Fibroblast of the aortic adventitia (primary cell): ENCODE data around the gene GRIK4. TPM values are rescaled to one million over a fixed set of nuclear protein-coding genes. Genes with fewer than 3 reads are reported as not detected.

Experiments used
- DNase-seq: peaks from one replicate; pipeline ENCODE4 v3.0.0-alpha.2; 2010; ENCODE audit warnings: low read depth
- H3K4me3 ChIP-seq: 2 replicates; pipeline ENCODE4 v1.5.1; 2011; ENCODE audit warnings: low read depth, mild to moderate bottlenecking, control low read depth, low read length, moderate library complexity
- total RNA-seq: library from RNA; depleted of rRNA; stranded (reverse); fragments of >200 nt; gene quantifications from 2 replicates; pipeline ENCODE4 v1.2.3, GENCODE V29; 2012; ENCODE audit warnings: low replicate concordance
- TF ChIP-seq, protein P1 (sequence below): IDR thresholded peaks from 2 replicates; pipeline ENCODE4 v1.5.1; 2011; ENCODE audit warnings: mild to moderate bottlenecking, low read length, control low read depth, inconsistent platforms; ENCODE audit not compliant: insufficient read depth

The GRIK4 gene
- total RNA-seq, 1 donor: not detected

DNA sequence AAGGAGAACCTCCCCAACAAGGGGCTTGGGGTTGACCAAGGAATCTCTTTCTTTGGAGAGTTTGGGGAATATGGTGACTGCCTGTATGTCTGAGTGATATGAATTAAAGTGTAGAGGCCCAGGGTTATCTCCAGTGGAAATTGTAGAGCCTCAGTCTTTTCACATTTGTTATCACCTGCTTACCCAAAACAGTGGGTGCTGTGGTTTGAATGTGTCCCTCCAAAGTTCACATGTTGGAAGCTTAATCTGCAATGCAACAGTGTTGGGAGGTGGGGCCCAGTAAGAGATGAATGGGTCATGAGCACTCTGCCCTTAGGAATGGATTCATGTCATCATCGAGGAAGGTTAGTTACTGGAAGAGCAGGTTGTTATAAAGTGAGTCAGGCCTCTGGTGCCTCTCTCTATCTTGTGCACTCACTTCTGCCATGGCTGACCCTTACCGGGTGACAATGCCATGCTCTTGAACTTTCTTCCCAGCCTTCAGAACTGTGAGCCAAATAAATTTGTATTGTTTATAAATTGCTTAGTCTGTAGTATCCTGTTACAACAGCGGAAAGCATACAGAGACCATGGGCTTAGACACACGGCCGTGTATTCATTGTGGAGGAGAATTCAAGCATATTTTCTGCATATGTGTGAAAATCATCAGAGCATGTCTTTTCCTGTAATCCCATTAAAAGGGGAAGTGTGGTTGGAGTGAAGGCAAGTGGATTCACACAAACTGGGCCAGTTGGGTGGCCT lies 398.3 kb downstream of the GRIK4 start:
- H3K4me3 ChIP-seq: no peak overlapping the region
- TF ChIP-seq, protein P1, sequence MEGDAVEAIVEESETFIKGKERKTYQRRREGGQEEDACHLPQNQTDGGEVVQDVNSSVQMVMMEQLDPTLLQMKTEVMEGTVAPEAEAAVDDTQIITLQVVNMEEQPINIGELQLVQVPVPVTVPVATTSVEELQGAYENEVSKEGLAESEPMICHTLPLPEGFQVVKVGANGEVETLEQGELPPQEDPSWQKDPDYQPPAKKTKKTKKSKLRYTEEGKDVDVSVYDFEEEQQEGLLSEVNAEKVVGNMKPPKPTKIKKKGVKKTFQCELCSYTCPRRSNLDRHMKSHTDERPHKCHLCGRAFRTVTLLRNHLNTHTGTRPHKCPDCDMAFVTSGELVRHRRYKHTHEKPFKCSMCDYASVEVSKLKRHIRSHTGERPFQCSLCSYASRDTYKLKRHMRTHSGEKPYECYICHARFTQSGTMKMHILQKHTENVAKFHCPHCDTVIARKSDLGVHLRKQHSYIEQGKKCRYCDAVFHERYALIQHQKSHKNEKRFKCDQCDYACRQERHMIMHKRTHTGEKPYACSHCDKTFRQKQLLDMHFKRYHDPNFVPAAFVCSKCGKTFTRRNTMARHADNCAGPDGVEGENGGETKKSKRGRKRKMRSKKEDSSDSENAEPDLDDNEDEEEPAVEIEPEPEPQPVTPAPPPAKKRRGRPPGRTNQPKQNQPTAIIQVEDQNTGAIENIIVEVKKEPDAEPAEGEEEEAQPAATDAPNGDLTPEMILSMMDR: no peak
- DNase-seq: no peak

DNA sequence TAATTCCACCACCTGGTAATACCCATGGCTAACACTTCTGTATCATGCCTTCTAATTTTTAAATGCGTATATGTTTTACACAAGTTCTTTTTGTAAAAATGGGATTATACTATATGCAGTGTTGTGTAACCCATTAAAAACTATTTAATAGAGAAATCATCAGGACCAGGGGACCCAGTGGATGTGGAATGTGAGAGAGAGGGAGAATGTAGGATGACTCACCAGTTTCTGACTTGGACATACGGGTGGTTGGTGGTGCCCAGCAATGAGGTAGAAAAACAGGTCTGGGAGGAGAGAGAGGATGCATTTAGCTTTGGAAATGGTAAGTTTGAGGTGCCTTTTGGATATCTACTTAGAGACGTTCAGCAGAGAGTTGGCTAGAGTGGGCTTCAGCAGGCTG lies 400.4 kb downstream of the GRIK4 start:
- no peak for DNase-seq
- H3K4me3 ChIP-seq: no peak overlapping the region
- TF ChIP-seq, protein P1: no peak

DNA sequence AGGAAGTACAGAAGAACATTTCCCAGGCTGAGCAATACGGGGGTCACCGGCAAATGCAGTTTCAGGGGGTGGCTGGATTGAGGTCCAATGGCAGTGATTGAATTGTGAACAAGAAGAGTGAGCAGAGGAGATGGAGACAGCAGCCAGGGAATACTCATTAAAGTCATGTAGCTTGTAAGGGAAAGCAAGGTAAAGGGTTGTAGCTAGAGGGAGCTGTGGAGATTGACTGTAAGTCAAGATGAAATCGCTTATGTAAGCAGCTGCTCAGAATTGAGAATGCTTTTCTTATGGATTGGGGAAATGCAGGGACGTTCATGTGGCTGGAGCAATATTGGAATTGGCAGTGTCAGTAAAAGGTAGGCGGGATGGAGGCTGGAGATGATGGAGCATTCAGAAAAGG lies 401.0 kb downstream of the GRIK4 start:
- TF ChIP-seq, protein P1: peak; percentile 50
- peak; percentile 62 for DNase-seq
- H3K4me3 ChIP-seq: no peak overlapping the region

DNA sequence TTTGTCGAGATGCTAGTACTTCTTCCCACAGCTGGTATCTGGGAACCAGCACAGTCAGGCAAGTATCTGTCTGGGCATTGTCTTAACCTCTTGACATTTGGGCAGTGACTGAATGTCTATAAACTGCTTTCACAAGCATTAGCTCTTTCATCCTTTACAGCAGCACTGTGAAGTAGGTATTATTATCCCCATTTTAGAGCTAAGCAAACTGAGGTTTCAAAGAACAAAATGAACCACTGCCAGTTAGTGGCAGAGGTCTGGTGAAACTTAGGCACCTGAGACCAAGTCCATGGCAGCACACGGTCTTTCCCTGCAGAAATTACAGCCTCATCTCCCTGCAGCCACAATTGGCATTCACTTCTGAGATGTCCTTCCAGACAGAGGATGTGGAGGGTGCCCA lies 401.4 kb downstream of the GRIK4 start:
- no peak overlapping the region for H3K4me3 ChIP-seq
- no peak for DNase-seq
- TF ChIP-seq, protein P1: no peak

DNA sequence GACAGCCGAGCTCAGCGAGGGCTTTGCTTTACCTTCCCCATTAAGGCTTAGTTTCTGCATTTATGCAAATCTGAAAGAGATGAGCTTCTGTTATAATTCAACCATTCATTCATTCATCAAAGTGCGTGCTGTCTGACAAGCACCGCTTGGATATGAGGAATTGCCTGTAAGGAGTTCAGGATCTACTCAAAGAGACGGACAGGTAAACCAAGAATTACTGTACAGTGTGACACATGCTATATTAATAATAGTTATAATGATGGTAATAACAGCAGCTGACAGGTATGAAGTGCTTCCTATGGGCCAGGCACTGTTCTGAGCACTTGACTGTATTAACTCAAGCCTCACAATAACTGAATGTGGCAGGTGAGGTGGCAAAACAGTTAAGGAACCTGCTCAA lies 402.5 kb downstream of the GRIK4 start:
- DNase-seq: no peak
- H3K4me3 ChIP-seq: no peak overlapping the region
- TF ChIP-seq, protein P1: no peak

DNA sequence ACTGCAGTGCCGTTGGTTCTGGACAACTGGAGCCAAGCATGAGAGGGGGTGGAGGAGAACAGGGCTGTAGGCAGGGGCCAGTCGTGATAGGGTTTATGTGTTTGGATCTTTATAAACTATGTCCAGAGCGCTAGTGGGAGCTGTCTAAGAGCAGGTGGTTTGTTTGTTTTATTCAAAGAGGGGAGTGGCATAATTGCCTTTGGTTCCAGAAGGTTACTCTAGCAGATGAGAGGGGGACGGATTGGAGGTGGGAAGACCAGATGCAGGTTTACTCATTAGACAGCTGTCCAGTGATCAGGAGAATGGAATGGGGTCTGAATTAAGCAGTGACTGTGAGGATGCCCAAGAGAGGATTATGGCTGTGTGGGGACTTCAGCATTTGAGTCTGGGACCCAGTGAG lies 403.1 kb downstream of the GRIK4 start:
- no peak for DNase-seq
- TF ChIP-seq, protein P1: no peak
- no peak overlapping the region for H3K4me3 ChIP-seq
